HEK293 (cell line): ENCODE data around the gene BMP5.

Experiments
- CTCF ChIP-seq: fragments of 450-650 bp; formaldehyde crosslinking; IDR thresholded peaks from 2 replicates; pipeline ENCODE4 v1.5.1; 2016; ENCODE audit warnings: missing biosample characterization, missing genetic modification characterization
- KLF16 ChIP-seq: fragments of 450-650 bp; formaldehyde crosslinking; IDR thresholded peaks from 2 replicates; pipeline ENCODE4 v1.5.1; 2017; ENCODE audit warnings: missing biosample characterization, missing genetic modification characterization
- TCF7L2 ChIP-seq: IDR thresholded peaks from 2 replicates; pipeline ENCODE4 v1.6.1; 2011; ENCODE audit warnings: low read depth, mild to moderate bottlenecking, inconsistent platforms, low read length, moderate library complexity, borderline replicate concordance
- ZNF121 ChIP-seq: fragments of 450-650 bp; formaldehyde crosslinking; IDR thresholded peaks from 2 replicates; pipeline ENCODE4 v1.5.1; 2016; ENCODE audit warnings: missing biosample characterization, missing genetic modification characterization
- ZNF138 ChIP-seq: fragments of 450-650 bp; formaldehyde crosslinking; IDR thresholded peaks from 2 replicates; pipeline ENCODE4 v1.5.1; 2016; ENCODE audit warnings: missing biosample characterization, missing genetic modification characterization, borderline replicate concordance
- ZNF19 ChIP-seq: fragments of 450-650 bp; formaldehyde crosslinking; IDR thresholded peaks from 2 replicates; pipeline ENCODE4; 2016; ENCODE audit warnings: missing biosample characterization, missing genetic modification characterization, low read depth
- ZNF423 ChIP-seq: fragments of 450-650 bp; formaldehyde crosslinking; IDR thresholded peaks from 2 replicates; pipeline ENCODE4 v1.5.1; 2016; ENCODE audit warnings: missing biosample characterization, missing genetic modification characterization
- ZNF768 ChIP-seq: fragments of 450-650 bp; formaldehyde crosslinking; IDR thresholded peaks from 2 replicates; pipeline ENCODE4 v1.5.1; 2018; ENCODE audit warnings: missing biosample characterization, mild to moderate bottlenecking, missing genetic modification characterization
- ZNF776 ChIP-seq: fragments of 450-650 bp; formaldehyde crosslinking; IDR thresholded peaks from 2 replicates; pipeline ENCODE4 v1.5.0; 2017; ENCODE audit warnings: missing biosample characterization, missing genetic modification characterization, borderline replicate concordance

- TF ChIP-seq ZNF423 (tag by site-specific recombination) (no peak), TCF7L2 (no peak), CTCF (tag by site-specific recombination) (no peak), ZNF121 (no peak), ZNF19 (tag by site-specific recombination) (no peak), ZNF138 (tag by site-specific recombination) (no peak), KLF16 (tag by site-specific recombination) (no peak), ZNF776 (tag by site-specific recombination) (no peak), ZNF768 (tag by site-specific recombination) (no peak)
Observed at GRCh38 chr6:55886185-55886836, 10.9 kb upstream of the BMP5 start.
